Fibroblast of the aortic adventitia (primary cell): ENCODE measurements around the gene KLF2. TPM values are rescaled to one million over a fixed set of nuclear protein-coding genes. Genes with fewer than 3 reads are reported as not detected.
"Not testable (repeated sequence)": the region's sequence is repeated elsewhere in the genome, so short reads cannot be mapped to it uniquely, and the experiment has no call there.

ENCODE experiments used
- DNase-seq: peaks from one replicate; pipeline ENCODE4 v3.0.0-alpha.2; 2010; ENCODE audit warnings: low read depth
- H3K4me3 ChIP-seq: 2 replicates; pipeline ENCODE4 v1.5.1; 2011; ENCODE audit warnings: low read depth, mild to moderate bottlenecking, control low read depth, low read length, moderate library complexity
- CTCF ChIP-seq: IDR thresholded peaks from 2 replicates; pipeline ENCODE4 v1.5.1; 2011; ENCODE audit warnings: mild to moderate bottlenecking, low read length, control low read depth, inconsistent platforms; ENCODE audit not compliant: insufficient read depth
- total RNA-seq: library from RNA; depleted of rRNA; stranded (reverse); fragments of >200 nt; gene quantifications from 2 replicates; pipeline ENCODE4 v1.2.3, GENCODE V29; 2012; ENCODE audit warnings: low replicate concordance

Gene KLF2
- total RNA-seq, 1 donor: 2.2 TPM

GRCh38 chr19:16296713-16297112 lies 27.9 kb upstream of the KLF2 start:
- TF ChIP-seq CTCF: no peak
- no peak overlapping the region for H3K4me3 ChIP-seq
- DNase-seq: no peak

- no peak overlapping the region for H3K4me3 ChIP-seq
- DNase-seq: no peak
- TF ChIP-seq CTCF: no peak
Observed at GRCh38 chr19:16297575-16298178, 26.9 kb upstream of the KLF2 start.

- no peak for TF ChIP-seq CTCF
- no peak for DNase-seq
- no peak overlapping the region for H3K4me3 ChIP-seq
Observed at GRCh38 chr19:16298334-16298733, 26.3 kb upstream of the KLF2 start.

- H3K4me3 ChIP-seq: no peak overlapping the region
- TF ChIP-seq CTCF: no peak
- peak; percentile 11 for DNase-seq
Observed at GRCh38 chr19:16301999-16302694, 22.5 kb upstream of the KLF2 start.

- no peak for TF ChIP-seq CTCF
- DNase-seq: peak; percentile 79
- H3K4me3 ChIP-seq: no peak overlapping the region
Observed at GRCh38 chr19:16303755-16304154, 20.9 kb upstream of the KLF2 start.

DNA sequence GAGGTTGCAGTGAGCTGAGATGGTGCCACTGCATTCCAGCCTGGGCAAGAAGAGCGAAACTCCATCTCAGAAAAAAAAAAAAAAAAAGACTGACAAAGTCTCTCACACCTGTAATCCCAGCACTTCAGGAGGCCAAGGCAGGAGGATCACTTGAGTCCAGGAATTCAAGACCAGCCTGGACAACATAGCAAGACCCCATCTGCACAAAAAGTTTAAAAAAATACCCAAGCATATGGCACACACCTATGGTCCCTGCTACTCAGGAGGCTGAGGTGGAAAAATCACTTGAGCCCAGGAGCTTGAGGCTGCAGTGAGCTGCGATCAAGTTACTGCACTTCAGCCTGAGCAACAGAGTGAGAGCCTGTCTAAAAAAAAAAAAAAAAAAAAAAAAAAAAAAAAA lies 20.1 kb upstream of the KLF2 start:
- H3K4me3 ChIP-seq, DNase-seq: not testable (repeated sequence)

DNA sequence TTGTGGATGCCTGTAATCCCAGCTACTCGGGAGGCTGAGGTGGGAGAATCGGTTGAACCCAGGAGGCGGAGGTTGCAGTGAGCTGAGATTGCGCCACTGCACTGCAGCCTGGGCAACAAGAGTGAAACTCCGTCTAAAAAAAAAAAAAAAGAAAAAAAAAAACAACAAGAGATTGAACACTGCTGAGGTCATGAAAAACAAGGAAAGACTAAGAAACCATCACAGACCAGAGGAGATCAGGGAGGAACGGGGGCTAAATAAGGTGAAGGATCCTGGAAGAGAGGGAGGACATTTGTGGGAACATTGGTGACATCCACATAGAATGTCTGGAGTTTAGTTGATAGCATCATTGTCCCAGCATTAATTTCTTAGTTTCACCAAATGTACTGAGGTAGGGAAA lies 19.6 kb upstream of the KLF2 start:
- H3K4me3 ChIP-seq, DNase-seq: not testable (repeated sequence)

- no peak overlapping the region for H3K4me3 ChIP-seq
- no peak for DNase-seq
- TF ChIP-seq CTCF: no peak
Observed at GRCh38 chr19:16306728-16307402, 17.8 kb upstream of the KLF2 start.
